ELF-1 (cell line): Measurements from ENCODE around the gene OLR1.
A peak's percentile ranks its signal among the peaks of the same experiment; 100 is the strongest.
"Not testable (repeated sequence)": the region's sequence is repeated elsewhere in the genome, so short reads cannot be mapped to it uniquely, and the experiment has no call there.

Experiments
- DNase-seq: peaks from one replicate; pipeline ENCODE4 v3.0.0-alpha.2; 2016; ENCODE audit warnings: low read depth, low spot score

OLR1 gene

DNA sequence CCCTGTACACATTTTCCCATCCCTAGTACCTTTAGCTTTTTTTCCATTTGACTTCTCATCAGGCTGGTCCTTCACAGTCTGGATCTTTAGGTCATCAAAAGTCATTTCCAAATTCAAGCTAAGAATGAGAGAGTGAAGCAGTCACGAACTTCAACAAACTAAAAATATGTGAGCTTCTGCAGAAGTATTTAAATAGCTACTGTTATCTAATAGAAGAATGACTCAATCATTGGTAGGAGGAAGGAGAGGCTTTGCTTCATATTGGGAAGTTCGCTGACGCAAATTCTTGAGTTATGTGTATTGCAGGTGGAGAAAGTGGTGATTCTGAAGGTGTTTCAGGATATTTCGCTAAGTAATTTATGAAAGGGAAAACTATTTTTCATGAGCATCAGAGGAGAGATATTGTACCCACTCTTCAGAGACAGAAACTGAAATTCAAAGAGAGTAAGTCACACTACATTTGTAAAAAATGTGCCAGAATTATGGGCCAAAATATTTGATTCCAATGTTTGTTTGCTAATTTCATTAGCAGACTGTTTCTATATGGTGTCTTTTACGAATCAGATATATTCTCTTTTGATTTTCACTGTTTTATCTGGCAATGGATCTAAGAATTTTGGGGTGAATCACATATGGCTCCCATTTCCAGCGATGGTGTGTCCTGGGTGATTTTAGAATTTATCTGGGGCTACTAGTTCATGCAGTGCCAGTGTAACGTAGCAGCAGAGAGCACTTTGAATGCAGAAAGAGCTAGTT is at the start of gene OLR1:
OLR1 (minus strand) TSS at position 160 of the 756 bp plus-strand sequence; CDS start at position 105, 55 bp downstream.
- DNase-seq: no peak

DNA sequence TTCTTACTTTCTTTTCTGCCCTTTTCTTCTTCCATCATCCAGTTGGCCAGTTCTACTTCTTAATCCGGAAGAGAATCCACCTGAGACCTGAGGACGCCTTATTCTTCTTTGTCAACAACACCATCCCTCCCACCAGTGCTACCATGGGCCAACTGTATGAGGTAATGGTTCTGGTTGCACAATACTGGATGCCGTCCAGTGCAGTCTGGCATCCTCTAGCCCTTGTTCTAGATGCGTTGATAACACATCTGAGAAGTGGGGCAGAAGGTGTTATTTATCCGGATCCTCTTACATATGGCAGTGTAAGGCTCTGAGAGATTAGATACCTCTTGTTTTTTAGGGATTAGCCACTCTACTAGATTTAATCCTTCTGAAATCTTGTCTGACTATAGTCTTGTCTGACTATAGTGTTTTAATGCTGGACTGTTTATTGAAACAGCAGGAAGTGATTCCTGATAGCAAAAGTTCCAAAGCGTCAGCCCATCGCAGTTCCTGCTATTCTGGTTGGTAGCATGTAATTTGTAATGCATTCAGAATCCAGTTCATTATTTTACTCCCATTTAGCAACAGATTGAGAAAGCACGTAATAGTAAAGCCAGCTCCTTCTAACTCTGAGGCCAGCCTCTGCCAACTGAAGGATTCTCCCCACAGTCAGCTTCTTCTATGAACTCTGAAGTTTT is 48.6 kb upstream of the OLR1 start:
- no peak for DNase-seq

DNA sequence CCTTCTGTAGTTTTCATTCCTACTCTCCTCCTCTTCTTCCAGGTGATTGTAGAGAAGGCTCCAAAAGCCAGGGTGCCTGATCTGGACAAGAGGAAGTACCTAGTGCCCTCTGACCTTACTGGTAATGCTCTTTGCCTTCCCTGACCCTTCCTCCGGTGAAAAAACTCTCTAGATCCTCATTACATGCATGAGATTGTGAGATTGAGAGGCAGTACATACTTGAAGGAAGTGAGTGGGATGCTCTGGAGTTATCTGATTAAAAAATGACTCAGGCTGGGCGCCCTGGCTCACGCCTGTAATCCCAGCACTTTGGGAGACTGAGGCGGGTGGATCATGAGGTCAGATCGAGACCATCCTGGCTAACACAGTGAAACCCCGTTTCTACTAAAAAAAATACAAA is 46.1 kb upstream of the OLR1 start:
- no peak for DNase-seq

DNA sequence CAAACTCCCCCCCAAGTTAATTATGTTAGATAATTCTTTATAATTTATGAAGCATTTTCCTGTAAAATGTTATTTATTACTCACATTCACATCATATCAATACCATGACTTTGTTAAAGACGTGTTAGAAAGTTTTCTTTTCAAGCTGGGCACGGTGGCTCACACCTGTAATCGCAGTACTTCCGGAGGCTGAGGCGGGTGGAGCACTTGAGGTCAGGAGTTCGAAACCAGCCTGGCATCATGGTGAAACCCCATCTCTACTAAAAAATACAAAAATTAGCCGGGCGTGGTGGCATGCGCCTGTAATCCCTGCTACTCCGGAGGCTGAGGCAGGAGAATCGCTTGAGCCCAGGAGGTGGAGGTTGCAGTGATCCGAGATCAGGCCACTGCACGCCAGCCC is 44.0 kb upstream of the OLR1 start:
- DNase-seq: not testable (repeated sequence)

DNA sequence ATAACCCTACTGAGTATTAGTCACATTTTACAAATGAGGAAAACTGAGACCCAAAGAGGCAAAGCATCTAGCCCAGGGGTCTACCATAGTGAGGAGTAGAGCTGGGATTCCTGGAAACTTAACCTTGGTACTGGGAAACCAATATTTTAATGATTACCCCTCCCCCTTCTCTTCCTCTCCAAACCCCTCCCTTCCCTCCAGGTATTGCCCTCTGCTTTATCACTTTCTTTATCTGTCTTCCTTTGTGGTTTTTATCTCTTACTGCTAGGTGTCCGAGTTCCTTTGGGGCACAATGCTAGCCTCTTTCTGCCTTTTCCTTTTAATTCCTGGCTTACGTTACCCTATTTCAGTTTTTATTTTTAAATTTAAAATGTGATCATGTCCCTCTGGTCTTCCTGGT is 43.5 kb upstream of the OLR1 start:
- peak; percentile 17 for DNase-seq

DNA sequence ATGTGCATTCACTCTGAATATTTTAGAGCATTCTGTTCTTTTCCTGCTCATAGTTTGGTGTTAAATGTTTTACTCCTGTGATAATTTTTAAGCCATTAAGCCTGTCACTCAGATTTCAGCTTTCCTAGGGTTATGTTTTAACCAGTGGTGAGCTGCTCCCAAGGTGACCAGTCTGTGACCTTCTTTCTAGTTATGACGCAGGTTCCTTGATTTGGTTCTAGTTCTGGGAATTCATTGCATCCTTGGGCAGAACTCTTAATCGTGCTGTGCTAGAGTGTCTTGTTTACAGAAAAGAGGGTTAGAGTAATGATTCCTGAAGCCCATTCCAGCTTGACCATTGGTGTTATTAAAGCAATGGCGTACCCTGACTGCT is 42.9 kb upstream of the OLR1 start:
- no peak for DNase-seq

DNA sequence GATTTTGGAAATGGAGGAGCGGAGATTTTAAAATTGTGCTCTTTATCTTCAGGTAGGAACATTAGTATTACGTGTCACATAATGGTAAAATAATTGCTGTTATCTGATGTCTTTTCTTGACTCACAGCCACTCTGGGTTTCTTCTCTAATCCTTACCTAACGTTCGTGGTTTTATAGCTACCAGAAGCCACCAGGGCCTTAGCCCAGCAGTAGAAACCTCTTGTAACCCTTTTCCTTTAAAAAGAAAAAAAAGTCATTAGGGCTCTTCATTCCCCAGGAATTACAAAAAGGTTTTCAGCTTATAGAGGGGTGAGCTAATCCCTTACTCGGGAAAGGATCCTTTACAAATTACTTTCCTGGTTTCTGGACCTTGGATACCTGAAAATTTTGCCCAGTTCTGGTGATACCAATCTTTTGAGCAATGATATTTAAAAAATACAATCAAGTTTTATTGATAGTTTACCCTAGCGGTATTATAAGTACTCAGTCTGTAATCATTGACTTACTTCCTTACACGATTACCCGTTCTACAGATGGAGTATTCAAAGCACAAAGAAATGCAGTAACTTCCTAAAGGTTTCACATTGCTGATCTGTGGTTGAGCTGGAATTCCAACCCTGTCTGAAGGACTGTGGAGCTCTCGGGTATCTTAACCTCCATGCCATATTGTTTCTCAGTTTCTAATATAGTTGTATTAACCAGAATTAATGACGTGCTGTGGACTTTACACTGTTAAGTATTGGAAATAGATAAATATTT is 42.4 kb upstream of the OLR1 start:
- DNase-seq: no peak

DNA sequence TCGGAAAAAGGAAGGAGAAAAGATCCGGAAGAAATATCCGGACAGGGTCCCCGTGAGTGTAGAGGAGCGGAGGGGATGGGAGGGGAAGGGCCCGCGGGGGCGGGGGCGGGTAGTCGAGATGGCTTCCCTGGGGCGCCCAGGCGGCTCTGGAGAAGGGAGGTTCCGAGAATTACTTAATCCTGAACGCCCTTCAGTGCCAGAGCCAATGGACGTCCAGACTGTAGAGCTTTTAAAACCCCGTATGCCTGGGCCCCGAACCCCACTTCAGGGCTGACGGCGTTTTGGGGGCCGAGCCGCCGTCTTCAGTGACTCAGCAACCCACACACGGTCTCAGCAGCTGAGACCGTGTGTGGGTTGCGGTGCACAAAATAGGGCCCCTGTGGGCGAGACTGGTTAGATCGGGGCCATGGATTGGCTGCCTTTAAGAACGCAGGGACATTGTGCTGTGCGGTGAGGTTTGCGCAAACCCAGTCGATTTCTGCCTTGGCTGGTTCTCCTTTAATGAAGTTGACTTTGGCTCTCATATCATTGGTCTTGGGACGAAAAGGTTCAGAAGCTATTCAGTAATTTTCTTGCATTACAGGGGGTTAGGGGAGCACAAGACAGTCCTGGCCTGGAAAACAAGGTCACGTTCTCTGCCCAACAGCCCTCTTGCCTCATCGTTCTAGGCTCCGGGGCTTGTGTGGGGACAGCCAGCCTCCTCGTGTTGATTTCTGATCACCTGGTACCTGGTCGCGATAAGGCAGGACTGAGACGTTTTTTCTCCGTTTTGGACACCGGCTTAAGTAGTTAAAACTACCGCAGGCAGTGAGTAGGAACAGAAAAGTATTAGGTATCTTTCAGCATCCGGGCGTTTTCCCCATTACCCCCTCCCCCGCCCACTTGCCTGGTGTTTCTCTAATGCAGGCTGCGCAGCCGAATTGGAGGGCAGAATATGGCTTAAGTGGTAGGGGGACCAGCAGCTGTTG is 41.5 kb upstream of the OLR1 start:
- DNase-seq: peak; percentile 75

DNA sequence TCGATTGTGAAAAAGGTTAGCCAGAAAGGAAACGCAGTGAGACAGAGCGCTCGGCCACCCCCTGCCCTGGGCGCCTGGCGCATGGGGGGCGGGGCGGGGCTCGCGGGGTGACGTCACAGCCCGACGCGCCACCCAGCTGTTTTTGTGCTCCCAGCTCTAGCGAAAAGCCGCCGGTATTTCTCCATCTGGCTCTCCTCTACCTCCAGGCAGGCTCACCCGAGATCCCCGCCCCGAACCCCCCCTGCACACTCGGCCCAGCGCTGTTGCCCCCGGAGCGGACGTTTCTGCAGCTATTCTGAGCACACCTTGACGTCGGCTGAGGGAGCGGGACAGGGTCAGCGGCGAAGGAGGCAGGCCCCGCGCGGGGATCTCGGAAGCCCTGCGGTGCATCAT is 40.8 kb upstream of the OLR1 start, which contains the start of gene GABARAPL1:
GABARAPL1 (plus strand) TSS at position 139 of the 393 bp plus-strand sequence; CDS start at position 392, 253 bp downstream.
- peak; percentile 93 for DNase-seq

DNA sequence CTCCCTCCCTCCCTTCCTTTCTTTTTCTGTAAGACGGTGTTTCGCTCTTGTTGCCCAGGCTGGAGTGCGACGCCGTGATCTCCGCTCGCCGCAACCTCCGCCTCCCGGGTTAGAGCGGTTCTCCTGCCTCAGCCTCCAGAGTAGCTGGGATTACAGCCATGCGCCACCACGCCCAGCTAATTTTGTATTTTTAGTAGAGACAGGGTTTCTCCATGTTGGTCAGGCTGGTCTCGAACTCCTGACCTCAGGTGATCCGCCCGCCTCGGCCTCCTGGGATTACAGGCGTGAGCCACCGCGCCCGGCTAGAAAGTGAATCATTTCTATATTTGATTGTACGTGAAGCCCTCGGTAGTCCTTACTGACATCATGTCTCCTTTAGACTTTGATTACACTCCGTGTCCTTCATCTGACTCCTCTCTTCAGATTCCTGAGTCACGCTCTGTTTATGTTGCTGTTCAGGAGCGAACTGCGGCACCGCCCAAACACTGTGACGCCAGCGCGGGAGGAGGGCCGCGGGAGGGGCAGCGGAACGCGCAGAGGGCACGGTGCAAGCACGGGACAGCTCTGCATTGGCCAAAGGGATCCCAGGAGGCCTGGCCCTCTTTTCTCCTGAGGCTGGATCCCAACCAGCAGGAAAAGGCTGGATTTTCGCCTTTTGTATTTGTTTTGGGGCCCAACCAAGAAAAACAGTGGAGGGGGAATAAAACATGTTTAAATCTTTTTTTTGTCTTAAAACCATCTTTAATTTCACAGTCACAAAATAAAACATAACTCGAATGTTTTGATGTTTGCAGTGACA is 40.2 kb upstream of the OLR1 start:
- DNase-seq: peak; percentile 98

DNA sequence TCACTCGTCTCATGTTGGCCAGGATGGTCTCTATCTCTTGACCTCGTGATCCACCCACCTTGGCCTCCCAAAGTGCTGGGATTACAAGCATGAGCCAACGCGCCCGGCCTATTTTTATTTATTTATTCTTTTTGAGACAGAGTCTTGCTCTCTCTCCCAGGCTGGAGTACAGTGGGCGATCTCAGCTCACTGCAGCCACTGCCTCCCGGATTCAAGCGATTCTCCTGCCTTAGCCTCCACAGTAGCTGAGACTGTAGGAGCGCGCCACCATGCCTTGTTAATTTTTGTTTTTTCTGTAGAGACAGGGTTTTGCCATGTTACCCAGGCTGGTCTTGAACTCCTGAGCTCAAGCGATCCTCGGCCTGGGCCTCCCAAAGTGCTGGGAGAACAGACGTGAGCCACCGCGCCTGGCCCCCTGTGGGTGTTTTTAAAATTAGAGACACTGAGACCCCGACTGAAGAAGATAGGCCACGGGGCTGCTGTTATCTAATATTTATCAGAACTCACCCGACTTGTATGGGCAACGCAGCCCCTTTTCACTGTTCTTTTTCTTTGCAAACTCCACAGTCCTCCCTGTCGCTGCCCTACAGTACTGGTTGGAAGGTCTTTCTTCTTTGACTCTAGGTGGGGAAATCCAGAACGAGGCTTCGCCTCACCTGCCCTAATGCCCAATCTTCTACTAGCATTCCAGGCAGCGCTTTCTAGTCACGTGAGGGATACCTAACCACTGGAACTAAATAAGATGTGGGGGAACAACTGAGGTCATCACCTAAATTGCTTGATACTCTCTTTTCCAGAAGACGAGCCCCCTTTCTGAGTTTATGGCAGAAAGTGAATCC is 39.4 kb upstream of the OLR1 start:
- DNase-seq: peak; percentile 28

DNA sequence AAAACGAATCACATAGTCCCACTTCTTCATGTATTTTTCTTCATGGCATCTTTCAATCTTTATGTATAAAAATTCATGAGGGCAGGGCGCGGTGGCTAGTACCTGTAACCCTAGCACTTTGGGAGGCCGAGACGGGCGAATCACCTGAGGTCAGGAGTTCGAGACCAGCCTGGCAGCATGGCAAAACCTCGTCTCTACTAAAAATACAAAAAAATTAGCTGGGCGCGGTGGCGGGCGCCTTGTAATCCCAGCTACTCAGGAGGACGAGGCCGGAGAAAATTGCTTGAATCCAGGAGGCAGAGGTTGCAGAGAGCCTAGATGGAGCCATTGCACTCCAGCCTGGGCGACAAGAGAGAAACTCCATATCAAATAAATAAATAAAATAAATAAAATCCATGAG is 38.3 kb upstream of the OLR1 start:
- no peak for DNase-seq

DNA sequence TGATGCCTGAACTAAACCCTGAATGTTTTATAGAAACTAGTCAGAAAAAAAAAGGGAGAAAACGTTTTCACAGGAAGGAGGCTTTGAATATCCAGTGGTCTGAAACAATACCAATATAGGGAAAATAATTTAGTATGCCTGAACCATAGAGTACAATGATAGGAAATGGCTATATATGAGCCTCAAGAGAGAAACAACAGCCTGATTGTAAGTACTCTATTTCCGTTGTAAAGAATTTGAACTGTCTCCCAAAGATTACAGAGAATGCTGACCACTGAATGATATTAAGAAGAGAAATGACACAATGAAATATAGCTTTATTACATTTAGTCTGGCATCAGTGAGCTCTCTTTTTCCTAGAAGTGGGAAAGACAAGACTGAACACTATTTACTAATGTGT is 35.2 kb upstream of the OLR1 start:
- DNase-seq: no peak

DNA sequence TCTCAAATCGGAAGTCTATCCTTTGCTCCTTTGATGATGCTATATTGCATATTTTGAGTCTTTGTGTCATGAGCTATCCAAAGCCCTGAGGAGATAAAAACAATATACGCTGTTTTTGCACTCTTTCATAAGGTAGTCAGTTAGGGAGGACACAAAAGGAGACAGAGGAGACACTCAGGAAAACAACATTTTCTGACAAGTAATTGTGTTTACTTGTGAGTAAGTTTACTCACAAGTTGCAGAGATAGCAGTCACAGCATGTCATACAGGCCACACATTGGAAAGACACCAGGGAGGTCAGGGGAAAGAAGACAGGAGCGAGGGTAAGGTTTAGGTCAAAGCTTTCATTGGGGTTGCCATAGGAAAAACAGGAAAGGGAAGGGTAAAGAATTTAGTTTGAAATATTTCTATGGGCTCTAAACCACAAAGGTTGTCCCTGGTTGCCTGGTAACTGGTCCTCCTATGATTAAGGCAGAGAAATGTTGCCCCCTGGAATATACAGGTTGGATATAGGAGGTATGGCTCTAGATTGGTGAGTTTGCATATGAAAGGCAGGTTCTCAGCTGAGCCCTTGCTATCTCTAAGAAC is 33.4 kb upstream of the OLR1 start:
- DNase-seq: no peak

DNA sequence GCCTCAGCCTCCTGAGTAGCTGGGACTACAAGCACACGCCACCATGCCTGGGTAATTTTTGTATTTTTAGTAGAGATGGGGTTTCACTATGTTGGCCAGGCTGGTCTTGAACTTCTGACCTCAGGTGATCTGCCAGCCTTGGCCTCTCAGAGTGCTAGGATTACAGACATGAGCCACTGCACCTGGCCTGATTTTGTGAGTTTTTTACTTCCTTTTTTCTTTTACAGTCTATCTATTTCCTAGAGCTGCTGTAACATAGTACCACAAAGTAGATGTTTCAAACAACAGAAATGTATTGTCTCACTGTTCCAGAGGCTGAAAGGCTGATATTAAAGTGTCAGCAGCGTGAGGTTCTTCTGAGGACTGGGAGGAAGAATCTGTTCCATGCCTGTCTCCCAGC is 32.6 kb upstream of the OLR1 start:
- DNase-seq: not testable (repeated sequence)

DNA sequence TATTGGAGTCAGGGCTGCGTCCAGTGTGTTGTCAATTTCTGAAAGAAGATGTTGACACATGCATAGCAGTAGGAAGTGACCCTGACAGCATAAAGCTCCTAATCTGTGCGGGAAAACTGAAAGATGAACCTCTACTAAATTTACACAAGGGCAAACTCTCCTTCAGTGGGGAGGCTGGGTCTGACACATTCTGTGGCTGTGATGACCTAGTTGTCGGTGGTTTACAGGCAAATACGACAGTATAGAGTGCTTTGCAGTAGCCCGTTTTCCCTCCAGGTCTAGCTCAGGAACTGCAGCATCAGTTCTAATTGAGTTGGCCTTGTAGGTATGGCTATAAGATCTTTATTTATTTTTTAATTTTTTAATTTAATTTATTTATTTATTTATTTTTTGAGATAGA is 25.9 kb upstream of the OLR1 start:
- no peak for DNase-seq

DNA sequence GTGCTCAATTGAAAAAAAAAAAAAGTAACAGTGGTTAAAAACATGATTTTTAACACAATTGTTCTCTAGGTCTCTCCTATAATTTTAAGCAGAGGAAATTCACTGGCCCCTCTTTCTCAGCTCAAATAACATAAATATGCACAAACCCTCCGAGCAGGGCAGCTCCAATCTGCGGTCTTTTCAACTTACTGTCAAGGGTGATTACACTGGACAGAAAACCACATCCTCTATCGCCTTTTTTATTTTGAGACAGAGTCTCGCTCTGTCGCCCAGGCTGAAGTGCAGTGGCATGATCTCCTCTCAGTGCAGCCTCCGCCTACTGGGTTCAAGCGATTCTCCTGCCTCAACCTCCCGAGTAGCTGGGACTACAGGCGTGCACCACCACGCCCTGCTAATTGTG is 24.3 kb upstream of the OLR1 start:
- no peak for DNase-seq

DNA sequence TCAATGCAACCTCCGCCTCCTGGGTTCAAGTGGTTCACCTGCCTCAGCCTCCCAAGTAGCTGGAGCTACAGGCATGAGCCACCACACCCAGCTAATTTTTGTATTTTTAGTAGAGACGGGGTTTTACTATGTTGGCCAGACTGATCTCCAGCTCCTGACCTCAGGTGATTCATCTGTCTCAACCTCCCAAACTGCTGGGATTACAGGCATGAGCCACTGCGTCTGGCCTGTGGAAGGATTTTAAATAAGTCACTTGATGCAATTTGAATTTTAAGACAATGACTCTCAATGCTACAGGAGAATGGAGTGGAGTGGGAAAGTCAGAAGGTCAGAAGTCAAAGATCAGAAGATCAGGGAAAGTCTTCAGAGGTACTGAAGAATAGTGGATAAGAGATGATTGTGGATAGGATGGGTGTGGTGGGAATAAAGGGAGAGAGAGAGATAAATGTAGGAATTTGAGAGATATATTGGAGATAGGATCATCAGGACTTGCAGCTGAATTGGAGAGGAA is 22.3 kb upstream of the OLR1 start:
- no peak for DNase-seq

DNA sequence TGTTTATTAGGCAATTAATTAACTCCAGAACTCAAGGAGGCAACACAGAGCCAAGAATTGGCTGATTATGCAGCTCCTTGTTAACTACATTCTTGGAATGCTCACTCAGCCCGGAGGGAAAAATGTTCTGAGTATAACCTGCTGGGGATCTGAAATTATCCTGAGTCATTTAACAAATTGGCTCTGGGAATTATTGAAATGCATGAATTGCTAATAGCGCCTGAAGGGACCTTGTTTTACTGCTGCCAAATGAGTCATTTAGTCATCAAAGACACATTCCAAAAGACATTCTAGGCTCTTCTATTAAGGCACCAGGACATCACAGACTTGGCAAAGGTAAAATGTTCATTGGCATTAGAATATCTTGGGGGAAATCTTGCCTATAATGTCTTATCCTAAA is 19.9 kb upstream of the OLR1 start:
- no peak for DNase-seq
